GM12878 (cell line): Measurements from ENCODE around the gene S100A14. TPM values are rescaled to one million over a fixed set of nuclear protein-coding genes. Genes with fewer than 3 reads are reported as not detected.
"Not testable (repeated sequence)": the region's sequence is repeated elsewhere in the genome, so short reads cannot be mapped to it uniquely, and the experiment has no call there.

Experiments
- ATAC-seq: fragments of 200-7000 bp; cut with Tn5 transposase; 3 replicates; pipeline ENCODE4 v1.9.1; 2020; ENCODE audit warnings: mild to moderate bottlenecking, moderate library complexity
- BruUV-seq: library from RNA; stranded (reverse); fragments of 400-500 nt; replicated peaks from 2 replicates; lab custom pipeline; 2021; lab: Mats Ljungman, UMichigan
- CTCF ChIA-PET: fragments of 300-600 bp; sonication (Branson Sonifier 250); formaldehyde crosslinking; extraction: SDS; loops from one replicate; lab custom pipeline; 2021; ENCODE audit warnings: inconsistent platforms; lab: Yijun Ruan, JAX
- POLR2A ChIA-PET: fragments of 350-600 bp; formaldehyde crosslinking; extraction: SDS; loops from one replicate; lab custom pipeline; 2021; ENCODE audit warnings: inconsistent platforms; lab: Charles Lee
- RAD21 ChIA-PET: fragments of 300-600 bp; sonication (Branson Sonifier 250); formaldehyde crosslinking; loops from one replicate; lab custom pipeline; 2023; ENCODE audit warnings: antibody characterized with exemption; ENCODE audit not compliant: unreplicated experiment; lab: Charles Lee
- SMC1A ChIA-PET: fragments of 300-600 bp; sonication (Branson Sonifier 250); formaldehyde crosslinking; loops from one replicate; lab custom pipeline; 2023; ENCODE audit not compliant: unreplicated experiment, uncharacterized antibody; lab: Charles Lee
- DNase-seq: peaks from one replicate; pipeline ENCODE4 v3.0.0-alpha.2; 2011; ENCODE audit warnings: low read depth, low spot score
- FAIRE-seq: peaks from 3 replicates; lab custom pipeline; 2011; peaks lifted over from hg19 to GRCh38; lab: Jason Lieb, UNC
- H2AFZ ChIP-seq: 2 replicates; pipeline ENCODE4 v1.6.0; 2011; ENCODE audit warnings: low read depth, low read length, control low read depth; ENCODE audit not compliant: control insufficient read depth
- H3K27ac ChIP-seq: 2 replicates; pipeline ENCODE4 v1.5.1; 2011; ENCODE audit warnings: control low read depth; ENCODE audit not compliant: control insufficient read depth, insufficient read depth
- H3K27me3 ChIP-seq, 2 experiments: replicated peaks in 1 of 2; 2 replicates each; pipeline versions ENCODE4 v1.6.0 to v1.6.1; 2011; ENCODE audit warnings: low read length in 1 of 2; ENCODE audit not compliant: control insufficient read depth in 2 of 2, insufficient read depth in 2 of 2
- H3K36me3 ChIP-seq, 2 experiments: 2 replicates each; pipeline ENCODE4 v1.5.1; 2011; ENCODE audit warnings: low read length in 1 of 2; ENCODE audit not compliant: control insufficient read depth in 2 of 2, insufficient read depth in 2 of 2
- H3K4me1 ChIP-seq: 2 replicates; pipeline ENCODE4 v1.6.1; 2011; ENCODE audit warnings: mild to moderate bottlenecking, low read length, moderate library complexity, mixed read lengths; ENCODE audit not compliant: control insufficient read depth, insufficient read depth
- H3K4me2 ChIP-seq: 2 replicates; pipeline ENCODE4 v1.6.0; 2011; ENCODE audit warnings: control low read depth; ENCODE audit not compliant: control insufficient read depth, insufficient read depth
- H3K4me3 ChIP-seq: fragments of 200-600 bp; sonication (generic); 2 replicates; pipeline ENCODE4 v1.5.1; 2016
- H3K79me2 ChIP-seq: 2 replicates; pipeline ENCODE4 v1.6.0; 2011; ENCODE audit warnings: low read length; ENCODE audit not compliant: control insufficient read depth, insufficient read depth
- H3K9ac ChIP-seq: 2 replicates; pipeline ENCODE4 v1.8.0; 2011; ENCODE audit warnings: low read length, control low read depth, mixed read lengths; ENCODE audit not compliant: control insufficient read depth, insufficient read depth
- H3K9me3 ChIP-seq: replicated peaks from 3 replicates; pipeline ENCODE4 v1.5.1; 2011; ENCODE audit warnings: mild to moderate bottlenecking, low read length; ENCODE audit not compliant: control insufficient read depth, insufficient read depth
- H4K20me1 ChIP-seq: 2 replicates; pipeline ENCODE4 v1.6.0; 2011; ENCODE audit not compliant: control insufficient read depth, insufficient read depth
- WGBS: methylation state at CpG from one replicate; pipeline ENCODE4 v1.1.6; 2016; ENCODE audit warnings: low lambda C conversion rate; ENCODE audit not compliant: insufficient replicate concordance, insufficient coverage; ENCODE audit errors: missing lambda C conversion rate; 5-methylcytosine and 5-hydroxymethylcytosine counted together
- in situ Hi-C: fragments of 300-500 bp; cut with MboI; formaldehyde crosslinking; loops from 9 replicates; pipeline ENCODE4 v1.14.3; 2018; ENCODE audit warnings: mixed read lengths
- intact Hi-C: fragments of 100-400 bp; cut with micrococcal nuclease; formaldehyde crosslinking; loops from one replicate; pipeline ENCODE4 v1.14.2; 2022; ENCODE audit not compliant: unreplicated experiment
- polyA plus RNA-seq, 11 experiments: library from polyadenylated mRNA; depleted of rRNA in 4 of 11; unstranded in 6 of 11; stranded (reverse) in 5 of 11; fragments of >200 nt; fragmentation: Nextera tagmentation in 4 of 11; fragmentation: Illumina TruSeq in 1 of 11; extraction: Ambion mirVana in 4 of 11; extraction: Trizol in 1 of 11; gene quantifications; 1 replicate in 1 of 11; 2 replicates in 10 of 11; pipeline versions ENCODE4 v1.2.1 to v1.2.3, GENCODE V29; 2011 to 2016; ENCODE audit warnings: inconsistent platforms in 2 of 11, missing spikeins in 2 of 11, low read depth in 1 of 11
- total RNA-seq, 4 experiments: library from RNA; depleted of rRNA in 3 of 4; stranded (reverse); fragments of >200 nt in 3 of 4; fragmentation: Illumina TruSeq in 1 of 4; extraction: Trizol in 1 of 4; gene quantifications; 2 replicates each; pipeline versions ENCODE4 v1.2.1 to v1.2.3, GENCODE V29; 2013 to 2021

The S100A14 gene
- total and polyA plus RNA-seq, 10 of the 15 experiments (the other 5 are each of a cell fraction or from before 2014, with no cell fraction given) = 0.20 to 0.77 (median 0.45) TPM; not detected in 4

DNA sequence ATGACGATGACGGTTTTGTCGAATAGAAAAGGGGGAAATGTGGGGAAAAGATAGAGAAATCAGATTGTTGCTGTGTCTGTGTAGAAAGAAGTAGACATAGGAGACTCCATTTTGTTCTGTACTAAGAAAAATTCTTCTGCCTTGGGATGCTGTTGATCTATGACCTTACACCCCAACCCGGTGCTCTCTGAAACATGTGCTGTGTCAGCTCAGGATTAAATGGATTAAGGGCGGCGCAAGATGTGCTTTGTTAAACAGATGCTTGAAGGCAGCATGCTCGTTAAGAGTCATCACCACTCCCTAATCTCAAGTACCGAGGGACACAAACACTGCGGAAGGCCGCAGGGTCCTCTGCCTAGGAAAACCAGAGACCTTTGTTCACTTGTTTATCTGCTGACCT, 40.6 kb downstream of the S100A14 start:
- DNase-seq = not testable (repeated sequence)

GRCh38 chr1:153575081-153575491, 41.0 kb downstream of the S100A14 start:
- POLR2A ChIA-PET, H3K27ac ChIP-seq, DNase-seq, H3K4me1 ChIP-seq, RAD21 ChIA-PET, intact Hi-C loops, BruUV-seq, H3K4me2 ChIP-seq, H3K27me3 ChIP-seq, H3K79me2 ChIP-seq, H4K20me1 ChIP-seq, ATAC-seq, in situ Hi-C loops, H3K9ac ChIP-seq, SMC1A ChIA-PET, CTCF ChIA-PET, H3K4me3 ChIP-seq, FAIRE-seq, H3K9me3 ChIP-seq, H2AFZ ChIP-seq, H3K36me3 ChIP-seq: not testable (repeated sequence)
- 79% methylated on average over 17 of the region's 35 CpGs for WGBS

More for the DNA sequence above, 40.6 kb downstream of the S100A14 start:
- WGBS = 81% methylated on average over 10 of the region's 10 CpGs
- H3K27me3 ChIP-seq, BruUV-seq, intact Hi-C loops, H4K20me1 ChIP-seq, H3K27ac ChIP-seq, H3K4me3 ChIP-seq, H3K9me3 ChIP-seq, in situ Hi-C loops, H3K79me2 ChIP-seq, H3K4me1 ChIP-seq, H3K36me3 ChIP-seq, H3K4me2 ChIP-seq, H3K9ac ChIP-seq, FAIRE-seq, H2AFZ ChIP-seq, ATAC-seq: not testable (repeated sequence)
- ChIA-PET SMC1A (interaction anchor here (1.0 to 2.3 kb wide), 2 partner anchors 9 to 65 kb away, joined by 3 to 9 read pairs; no protein-coding TSS in a partner anchor), CTCF (interaction anchor here (0.9 to 2.4 kb wide), 5 partner anchors 9 to 411 kb away, joined by 3 to 12 read pairs (median 3); partner anchors contain the start of gene RAB13), POLR2A (interaction anchor here (1.0 kb wide), 1 partner anchor 48 kb away, joined by 3 read pairs; no protein-coding TSS in a partner anchor), RAD21 (interaction anchor here (0.6 kb wide), 1 partner anchor 117 kb away, joined by 3 read pairs; no protein-coding TSS in a partner anchor)
